HUES64 (cell line): ENCODE results near the gene CTAG1A.
"Not testable (repeated sequence)": the region's sequence is repeated elsewhere in the genome, so short reads cannot be mapped to it uniquely, and the experiment has no call there.

Source experiments
- H3K27ac ChIP-seq: 2 replicates; pipeline ENCODE4 v1.7.0; 2013; ENCODE audit warnings: low read depth, low read length, inconsistent platforms
- H3K27me3 ChIP-seq: 2 replicates; pipeline ENCODE4 v1.6.1; 2013; ENCODE audit warnings: mild to moderate bottlenecking, low read length; ENCODE audit not compliant: insufficient read depth
- H3K36me3 ChIP-seq: 2 replicates; pipeline ENCODE4 v1.6.1; 2013; ENCODE audit warnings: mild to moderate bottlenecking, low read length; ENCODE audit not compliant: insufficient read depth
- H3K4me1 ChIP-seq: 2 replicates; pipeline ENCODE4 v1.6.1; 2013; ENCODE audit warnings: mild to moderate bottlenecking, low read length, moderate library complexity; ENCODE audit not compliant: insufficient read depth
- H3K4me3 ChIP-seq: 2 replicates; pipeline ENCODE4 v1.5.1; 2013; ENCODE audit warnings: mild to moderate bottlenecking, low read length, moderate library complexity
- H3K9ac ChIP-seq: 2 replicates; pipeline ENCODE4 v1.6.1; 2013; ENCODE audit warnings: mild to moderate bottlenecking, low read depth, low read length
- H3K9me3 ChIP-seq: 2 replicates; pipeline ENCODE4 v1.6.1; 2013; ENCODE audit warnings: low read depth, low read length; ENCODE audit not compliant: insufficient read depth
- WGBS: fragments of 150-250, 120-280 bp; methylation state at CpG from one replicate; pipeline ENCODE4 v1.1.7; 2013; ENCODE audit warnings: missing lambda C conversion rate; 5-methylcytosine and 5-hydroxymethylcytosine counted together

The CTAG1A gene

DNA sequence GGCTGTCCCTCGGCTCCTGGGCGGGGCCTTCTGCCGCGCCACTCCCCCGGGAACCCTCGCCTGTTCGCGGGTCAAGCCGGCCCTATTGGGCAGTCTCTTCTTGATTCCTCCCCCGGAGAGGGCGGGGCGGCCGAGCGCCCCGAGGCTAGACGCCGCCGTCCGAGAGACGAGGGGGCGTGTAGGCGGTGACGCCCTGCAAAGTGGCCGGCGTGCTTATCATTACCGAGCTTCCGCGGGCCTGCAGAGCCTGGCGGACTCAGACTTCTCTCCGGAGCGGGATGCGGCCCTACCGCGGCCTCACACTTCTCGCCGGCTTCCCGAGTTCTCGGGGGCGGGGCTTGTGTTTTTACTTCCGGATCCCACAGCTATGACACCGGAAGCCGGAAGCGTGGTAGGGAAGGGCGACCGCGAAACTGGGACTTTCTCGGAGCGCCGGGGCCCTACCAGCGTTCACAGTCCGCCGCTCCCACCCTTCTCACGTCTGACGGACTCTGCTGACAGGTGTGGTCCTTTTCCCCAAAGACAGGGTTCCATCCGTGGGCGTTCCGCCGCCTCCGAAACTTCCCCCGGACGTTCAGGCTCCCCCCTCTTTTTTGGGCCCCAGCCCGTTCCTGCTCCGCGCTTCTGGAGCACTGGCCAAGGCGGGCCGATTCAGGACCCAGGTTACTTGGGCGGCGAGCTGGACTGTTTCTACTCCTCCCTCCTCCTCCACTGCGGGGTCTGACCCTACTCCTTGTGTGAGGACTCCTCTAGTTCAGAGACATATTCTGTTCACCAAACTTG is 37.5 kb upstream of the CTAG1A start, which contains the start of gene IKBKG:
Gene IKBKG, plus strand, starts transcription at position 376 of the 783 bp plus-strand sequence. CDS start 4,383 bp downstream, outside the sequence.
- H3K36me3 ChIP-seq, result peaks cover 16% of the 10 kb centered on the region
- peak within 1 kb of the TSS; percentile 89 for H3K9ac ChIP-seq
- no peaks in the 10 kb centered on the region for H3K4me1 ChIP-seq
- peak within 1 kb of the TSS; percentile 90 for H3K4me3 ChIP-seq
- under 1% methylated on average over 69 of the region's 69 CpGs for WGBS
- H3K27ac ChIP-seq, result peak within 1 kb of the TSS; percentile 96
- no peaks in the 10 kb centered on the region for H3K9me3 ChIP-seq
- no peaks in the 10 kb centered on the region for H3K27me3 ChIP-seq

DNA sequence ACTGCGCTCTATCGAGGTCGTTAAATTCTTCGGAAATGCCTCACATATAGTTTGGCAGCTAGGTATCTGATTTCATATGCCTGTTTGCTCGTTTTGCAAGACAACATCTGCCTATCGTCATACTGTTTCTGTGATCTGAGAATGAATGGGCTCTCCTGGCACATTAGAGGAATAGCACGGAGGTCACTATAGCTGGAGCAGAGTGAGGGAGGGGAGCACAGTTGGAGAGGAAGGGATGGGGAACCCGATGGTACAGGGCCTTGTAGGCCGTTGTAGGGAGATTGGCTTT is 37.0 kb upstream of the CTAG1A start:
- H3K36me3 ChIP-seq, result peaks cover 16% of the 10 kb centered on the region
- under 1% methylated on average over 9 of the region's 9 CpGs for WGBS
- peak overlapping the region; percentile 96; the same call in 1 of the 2 replicates for H3K27ac ChIP-seq
- H3K9me3 ChIP-seq, result no peaks in the 10 kb centered on the region
- no peaks in the 10 kb centered on the region for H3K27me3 ChIP-seq
- peak overlapping the region; percentile 90 for H3K4me3 ChIP-seq
- no peaks in the 10 kb centered on the region for H3K4me1 ChIP-seq
- peak overlapping the region; percentile 81 for H3K9ac ChIP-seq

DNA sequence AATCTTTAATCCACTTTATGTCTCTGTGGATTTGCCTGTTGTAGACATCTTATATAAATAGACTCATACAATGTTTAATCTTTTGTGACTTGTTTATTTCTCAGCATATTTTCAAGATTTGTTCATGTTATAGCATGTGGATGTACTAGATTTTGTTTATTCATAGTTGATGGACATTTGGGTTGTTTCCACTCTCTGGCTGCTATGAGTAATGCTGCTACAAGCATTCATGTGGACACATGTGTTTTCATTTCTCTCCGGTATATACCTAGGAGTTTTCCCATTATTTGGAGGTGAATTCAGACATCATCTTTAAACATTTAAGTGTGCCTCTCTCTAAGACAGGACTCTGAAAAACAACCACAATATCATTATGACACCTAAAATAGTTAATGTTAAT is 35.2 kb upstream of the CTAG1A start:
- no peak overlapping the region for H3K9ac ChIP-seq
- H3K4me3 ChIP-seq, result no peak overlapping the region
- H3K9me3 ChIP-seq, result no peaks in the 10 kb centered on the region
- 100% methylated on average over 1 of the region's 1 CpG for WGBS
- no peaks in the 10 kb centered on the region for H3K27me3 ChIP-seq
- no peaks in the 10 kb centered on the region for H3K4me1 ChIP-seq
- H3K36me3 ChIP-seq, result peaks cover 6% of the 10 kb centered on the region
- no peak overlapping the region for H3K27ac ChIP-seq

DNA sequence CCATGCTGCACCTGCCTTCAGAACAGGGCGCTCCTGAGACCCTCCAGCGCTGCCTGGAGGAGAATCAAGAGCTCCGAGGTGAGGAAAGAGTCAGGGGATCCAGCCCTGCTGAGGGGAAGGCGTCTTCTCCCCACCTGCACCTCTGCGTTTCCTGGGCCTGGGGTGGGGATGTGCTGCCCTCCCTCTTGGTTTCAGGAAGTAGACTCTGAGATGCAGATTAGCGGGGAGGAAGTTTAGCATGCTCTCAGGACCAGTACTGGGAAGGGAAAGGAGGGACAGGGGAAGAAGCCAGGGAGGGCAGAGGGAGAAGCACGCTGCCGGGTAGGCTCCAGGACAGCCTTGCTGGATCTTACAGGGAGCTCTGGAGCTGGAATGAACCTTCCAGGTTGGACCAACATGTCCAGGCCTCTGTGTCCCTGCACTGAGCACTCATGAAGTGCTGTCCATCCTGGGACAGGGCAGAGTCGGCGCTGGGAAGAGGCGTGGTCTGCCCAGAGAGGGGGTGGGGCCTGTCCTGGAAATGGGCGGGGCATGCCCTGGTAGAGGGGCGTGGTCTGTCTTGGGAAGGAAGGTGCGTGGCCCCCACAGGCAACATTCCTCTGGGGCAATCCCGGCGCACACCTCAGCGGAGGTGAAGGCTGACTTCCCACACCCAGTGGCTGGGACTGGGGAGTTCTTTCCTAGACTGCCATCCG is 32.7 kb upstream of the CTAG1A start:
- 89% methylated on average over 8 of the region's 18 CpGs for WGBS
- H3K36me3 ChIP-seq, H3K4me1 ChIP-seq, H3K27ac ChIP-seq, H3K27me3 ChIP-seq, H3K9ac ChIP-seq, H3K4me3 ChIP-seq, H3K9me3 ChIP-seq: not testable (repeated sequence)

DNA sequence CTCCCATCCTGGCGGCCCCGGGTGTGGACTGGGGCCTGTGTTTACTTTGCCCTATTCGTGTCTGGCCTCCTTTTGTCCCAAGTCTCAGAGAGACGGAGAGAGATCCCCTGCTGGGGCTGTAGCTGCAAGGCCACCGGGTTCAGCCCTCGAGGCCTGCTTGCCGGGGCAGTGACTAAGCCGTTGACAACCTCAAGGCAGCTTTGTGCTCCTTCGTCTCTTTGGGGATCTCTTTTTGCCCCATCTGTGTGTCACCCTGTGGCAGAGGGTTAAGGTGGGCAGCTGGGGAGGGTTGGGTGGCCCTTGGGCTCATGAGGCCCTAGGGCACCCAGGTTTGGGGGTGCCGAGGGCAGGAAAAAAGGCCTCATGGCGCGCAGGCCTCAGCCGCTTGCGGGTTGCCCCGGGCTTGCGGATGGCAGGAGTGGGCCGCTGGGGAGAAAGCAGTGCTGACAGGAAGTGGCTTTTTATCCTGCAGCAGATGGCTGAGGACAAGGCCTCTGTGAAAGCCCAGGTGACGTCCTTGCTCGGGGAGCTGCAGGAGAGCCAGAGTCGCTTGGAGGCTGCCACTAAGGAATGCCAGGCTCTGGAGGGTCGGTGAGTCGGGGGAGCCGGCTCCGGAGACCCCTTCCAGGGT is 26.8 kb upstream of the CTAG1A start:
- H3K27ac ChIP-seq, H3K9ac ChIP-seq, H3K9me3 ChIP-seq, H3K4me1 ChIP-seq, H3K36me3 ChIP-seq, H3K4me3 ChIP-seq, H3K27me3 ChIP-seq: not testable (repeated sequence)
- no CpG with 5 or more reads among the region's 24 CpGs for WGBS

DNA sequence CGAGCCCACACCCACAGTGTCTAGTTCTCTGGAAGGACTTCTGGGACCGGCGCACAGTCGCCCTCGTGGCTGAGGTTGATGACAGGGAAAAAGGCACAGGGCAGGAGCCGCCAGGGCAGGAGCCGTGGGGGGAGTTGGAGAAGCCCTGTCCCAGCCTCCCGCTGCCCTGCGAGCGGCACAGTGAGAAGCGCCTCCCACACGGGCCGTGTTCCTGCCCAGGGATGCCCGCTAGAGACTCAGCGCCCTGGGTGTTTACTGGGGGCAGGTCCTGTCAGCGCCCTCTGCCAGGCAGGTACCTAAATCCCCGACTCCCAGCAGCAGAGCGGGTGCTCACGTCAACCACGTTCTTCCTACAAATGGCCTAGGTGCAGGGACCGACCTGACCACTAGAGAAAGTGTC is 26.0 kb upstream of the CTAG1A start:
- not testable (repeated sequence) for H3K27ac ChIP-seq, H3K4me3 ChIP-seq, H3K9me3 ChIP-seq, H3K27me3 ChIP-seq, H3K36me3 ChIP-seq, H3K9ac ChIP-seq, H3K4me1 ChIP-seq
- 81% methylated on average over 6 of the region's 21 CpGs for WGBS

DNA sequence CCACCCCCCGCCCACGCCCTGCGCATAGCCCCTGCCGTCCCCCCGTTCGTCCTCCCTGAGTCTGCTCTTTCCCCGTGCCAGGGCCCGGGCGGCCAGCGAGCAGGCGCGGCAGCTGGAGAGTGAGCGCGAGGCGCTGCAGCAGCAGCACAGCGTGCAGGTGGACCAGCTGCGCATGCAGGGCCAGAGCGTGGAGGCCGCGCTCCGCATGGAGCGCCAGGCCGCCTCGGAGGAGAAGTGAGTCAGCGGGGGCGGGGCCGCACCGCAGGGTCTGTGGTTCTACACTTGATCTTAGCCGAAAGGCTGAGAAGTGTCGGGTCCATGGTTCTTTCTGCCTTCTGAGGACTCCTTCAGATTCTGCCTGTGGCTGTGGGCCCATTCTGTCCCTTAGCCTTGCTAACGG is 24.6 kb upstream of the CTAG1A start:
- not testable (repeated sequence) for H3K9me3 ChIP-seq, H3K27me3 ChIP-seq, H3K27ac ChIP-seq, H3K9ac ChIP-seq, H3K36me3 ChIP-seq, H3K4me3 ChIP-seq, H3K4me1 ChIP-seq
- 64% methylated on average over 6 of the region's 31 CpGs for WGBS

DNA sequence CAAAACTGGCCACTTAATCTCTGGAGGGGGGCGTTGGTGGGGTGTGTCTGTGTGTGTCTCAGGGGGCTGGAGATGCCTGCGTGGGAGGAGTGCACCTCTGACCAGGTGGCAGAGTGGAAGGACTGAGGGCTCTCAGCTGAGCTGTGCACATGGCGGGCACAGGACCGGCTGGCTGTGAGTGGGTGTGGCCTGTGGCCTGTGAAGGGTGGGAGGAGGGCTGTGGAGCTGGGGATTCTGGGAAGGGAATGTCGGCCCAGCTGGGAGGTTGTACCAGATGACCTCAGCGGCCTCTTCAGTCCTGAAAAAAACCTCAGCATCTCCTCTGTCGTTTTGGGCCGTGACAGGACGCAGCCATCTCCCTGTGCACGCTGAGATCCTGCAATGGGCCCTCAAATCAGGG is 22.6 kb upstream of the CTAG1A start:
- H3K4me3 ChIP-seq, H3K36me3 ChIP-seq: not testable (repeated sequence)
- no CpG with 5 or more reads among the region's 10 CpGs for WGBS

DNA sequence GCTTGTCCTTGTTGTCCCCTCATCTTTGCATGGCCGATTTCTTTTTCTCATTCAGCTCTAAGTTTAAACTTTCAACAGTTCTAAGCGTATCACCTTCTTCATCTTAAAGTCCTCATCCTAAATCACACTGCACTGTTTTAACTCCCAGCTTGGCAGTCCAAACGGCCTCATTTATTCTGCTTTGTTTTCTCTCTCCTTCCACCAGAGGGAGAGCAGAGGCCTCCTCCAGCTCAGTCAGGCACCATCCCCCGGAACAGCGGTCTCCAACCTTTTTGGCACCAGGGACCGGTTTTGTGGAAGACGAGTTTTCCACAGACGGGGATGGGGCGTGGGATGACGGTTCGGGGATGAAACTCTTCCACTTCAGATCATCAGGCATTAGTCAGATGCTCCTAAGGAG is 14.6 kb upstream of the CTAG1A start:
- not testable (repeated sequence) for H3K27me3 ChIP-seq, H3K4me1 ChIP-seq, H3K9ac ChIP-seq, H3K9me3 ChIP-seq, H3K36me3 ChIP-seq, H3K4me3 ChIP-seq, H3K27ac ChIP-seq
- no CpG with 5 or more reads among the region's 11 CpGs for WGBS

More for the DNA sequence above, 22.6 kb upstream of the CTAG1A start:
- not testable (repeated sequence) for H3K27ac ChIP-seq, H3K27me3 ChIP-seq, H3K9ac ChIP-seq, H3K9me3 ChIP-seq, H3K4me1 ChIP-seq

DNA sequence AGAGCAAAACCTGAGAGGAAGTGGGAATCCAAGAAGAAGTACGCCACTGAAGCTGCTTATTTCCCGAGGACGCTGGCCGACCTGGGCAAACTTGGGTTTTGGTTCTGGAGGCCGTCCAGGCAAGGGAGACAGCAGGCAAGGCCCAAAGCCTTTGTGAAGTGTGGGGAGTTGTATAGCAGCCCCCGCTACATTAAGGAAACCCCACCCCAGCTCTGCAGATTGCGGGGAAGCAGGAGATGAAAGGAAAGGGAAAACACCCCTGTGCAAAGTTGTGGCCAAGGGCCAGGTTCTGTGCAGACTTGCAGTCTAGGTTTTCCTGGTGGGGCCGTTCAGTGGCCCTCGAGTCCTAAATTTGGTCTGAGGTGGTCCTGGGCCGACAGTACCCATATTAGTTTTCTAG is 11.9 kb upstream of the CTAG1A start:
- WGBS, result no CpG with 5 or more reads among the region's 10 CpGs
- not testable (repeated sequence) for H3K9me3 ChIP-seq, H3K36me3 ChIP-seq, H3K9ac ChIP-seq, H3K4me3 ChIP-seq, H3K27me3 ChIP-seq, H3K27ac ChIP-seq, H3K4me1 ChIP-seq

DNA sequence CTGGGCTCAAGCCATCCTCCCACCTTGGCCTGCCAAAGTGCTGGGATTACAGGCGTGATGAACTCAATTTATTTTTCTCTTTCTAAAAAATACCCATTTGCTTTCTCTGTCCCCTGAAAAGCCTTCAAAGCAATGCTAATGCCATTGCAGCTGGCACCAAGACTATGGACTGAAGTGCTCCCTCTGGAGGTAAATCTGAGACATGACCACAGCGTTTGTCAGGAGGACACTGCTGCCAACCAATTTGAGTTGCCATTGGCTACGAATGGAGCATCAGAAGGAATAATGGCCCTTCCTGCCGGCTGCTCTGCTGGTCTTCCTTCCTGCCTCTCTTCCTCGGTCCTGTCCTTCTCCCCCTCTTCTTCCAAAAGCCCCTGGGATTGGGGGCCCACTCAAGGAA is 9.9 kb upstream of the CTAG1A start:
- H3K4me1 ChIP-seq, H3K9me3 ChIP-seq, H3K9ac ChIP-seq, H3K27ac ChIP-seq, H3K27me3 ChIP-seq, H3K4me3 ChIP-seq, H3K36me3 ChIP-seq: not testable (repeated sequence)
- no CpG with 5 or more reads among the region's 5 CpGs for WGBS
